Pancreas (tissue), 10 donors: ENCODE data around the gene KANSL3. TPM values are rescaled to one million over a fixed set of nuclear protein-coding genes. Genes with fewer than 3 reads are reported as not detected.

Experiments
- ATAC-seq, 4 donors: fragments of 200-7000 bp; cut with Tn5 transposase; one replicate each; pipeline versions ENCODE4 v1.8.0 to v1.9.1; 2020; ENCODE audit warnings: mild to moderate bottlenecking in 4 of 4, moderate library complexity in 4 of 4
- DNase-seq, 6 donors: peaks; one replicate each; pipeline ENCODE4 v3.0.0-alpha.2; 2020
- FAIRE-seq: peaks from 2 replicates; lab custom pipeline; 2012; peaks lifted over from hg19 to GRCh38; lab: Jason Lieb, UNC
- H3K27ac ChIP-seq, 4 donors: fragments of 200-600 bp; sonication (generic); 1 replicate in 3 of 4; 2 replicates in 1 of 4; pipeline versions ENCODE4 v1.5.0 to v1.8.0; 2020
- H3K27me3 ChIP-seq, 4 donors: fragments of 200-600 bp; one replicate each; pipeline ENCODE4 v1.8.0; 2021
- H3K36me3 ChIP-seq, 3 donors: fragments of 200-600 bp; sonication (generic) in 1 of 3; one replicate each; pipeline versions ENCODE4 v1.5.0 to v1.8.0; 2020 to 2021
- H3K4me1 ChIP-seq, 3 donors: fragments of 200-600 bp; one replicate each; pipeline ENCODE4 v1.8.0; 2021
- H3K4me3 ChIP-seq, 4 donors: fragments of 200-600 bp; sonication (generic) in 2 of 4; one replicate each; pipeline versions ENCODE4 v1.5.0 to v1.8.0; 2020 to 2021
- H3K9me3 ChIP-seq, 4 donors: fragments of 200-600 bp; one replicate each; pipeline ENCODE4 v1.8.0; 2021
- WGBS, 2 donors: extraction: QIAGEN DNeasy Blood & Tissue Kit; methylation state at CpG; one replicate each; pipeline ENCODE4 v1.1.7; 2013; 5-methylcytosine and 5-hydroxymethylcytosine counted together
- intact Hi-C, 3 donors: fragments of 100-400 bp; cut with DNase I; formaldehyde crosslinking; loops; one replicate each; pipeline versions ENCODE4 v1.11.1 to v1.14.2; 2022
- polyA plus RNA-seq, 2 donors: library from polyadenylated mRNA; stranded (reverse); fragments of 200-250 nt; gene quantifications; one replicate each; pipeline ENCODE4 v1.2.3, GENCODE V29; 2013
- total RNA-seq, 6 donors: library from RNA; stranded (reverse); fragmentation: NEBNext Ultra II Directional in 4 of 6; extraction: Animal tissue kit (Norgen Biotek cat#: 25700) in 4 of 6; gene quantifications; one replicate each; pipeline versions ENCODE4 v1.2.1 to v1.2.4, GENCODE V29; 2021 to 2023
- TF ChIP-seq, protein P1 (sequence below), 4 donors: fragments of 200-600 bp; sonication (generic) in 3 of 4; IDR thresholded peaks; one replicate each; pipeline versions ENCODE4 v1.5.0 to v1.8.0; 2021; ENCODE audit warnings: antibody characterized with exemption in 4 of 4
- donor health status: healthy with polysubstance abuse.
- donor health status: DM: no; HTN: no; CAD: no; lungs with moderate emphysema.
- donor health status: DM: no; HTN: no; CAD: no.
- donor health status: control.
- donor health status: control.
- donor health status: Bipolar disorder and iron deficiency.
- donor health status: DM: yes; HTN: yes; CAD: no.
- donor health status: DM: no; HTN: no; CAD: no.
- donor health status: DM: no; HTN: no; CAD: no.
- donor health status: DM: yes; HTN: yes; CAD: no.

KANSL3 gene
- total RNA-seq = 10 to 100 TPM; 14.8 to 28.9 (median 18.2) TPM
- 10 to 100 TPM; 20.0 to 27.8 TPM for polyA plus RNA-seq

DNA sequence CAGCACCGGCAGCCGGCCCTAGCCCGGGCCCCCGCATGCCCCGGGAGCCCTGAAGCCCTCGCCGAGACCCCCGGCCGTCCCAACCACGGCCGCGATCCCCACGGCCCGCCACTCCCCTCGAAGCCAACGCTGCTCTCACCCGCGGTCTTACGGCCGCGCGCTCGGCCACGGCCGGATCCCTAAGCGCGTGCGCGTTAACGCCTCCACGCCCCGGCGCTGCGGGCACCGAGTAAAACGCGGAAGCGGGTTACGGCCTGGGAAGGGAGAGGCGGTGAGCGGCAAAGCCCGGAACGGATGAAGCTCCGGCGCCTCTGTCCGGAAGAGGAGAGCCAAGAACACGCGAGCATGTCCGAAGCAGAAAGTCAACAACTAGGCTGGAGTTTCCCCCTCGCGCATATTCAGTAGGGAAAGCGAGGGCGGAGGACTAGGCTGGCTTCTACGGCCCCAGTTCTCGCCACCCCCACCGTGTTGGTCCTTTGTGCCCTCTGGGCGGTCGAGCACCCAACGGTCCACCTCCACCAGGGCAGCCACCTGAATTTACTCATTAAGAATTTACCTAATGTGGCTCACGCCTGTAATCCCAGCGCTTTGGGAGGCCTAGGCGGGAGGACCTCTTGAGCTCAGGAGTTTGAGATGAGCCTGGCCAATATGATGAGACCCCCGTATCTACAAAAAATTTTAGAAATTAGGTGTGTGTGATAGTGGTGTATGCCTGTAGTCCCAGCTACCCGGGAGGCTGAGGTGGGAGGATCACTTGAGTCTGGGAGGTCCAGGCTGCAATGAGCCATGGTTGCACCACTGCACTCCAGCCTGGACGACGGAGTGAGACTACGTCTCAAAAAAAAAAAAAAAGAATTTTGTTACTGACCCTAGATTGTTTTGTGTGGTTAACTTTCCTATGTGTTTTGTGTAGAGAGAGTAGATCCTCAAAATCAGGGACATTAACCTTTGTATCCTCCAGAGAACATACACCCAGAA is at the start of gene KANSL3:
KANSL3 (minus strand) TSS at position 169 of the 978 bp plus-strand sequence. CDS start 1,177 bp downstream, outside the sequence.
- FAIRE-seq = no peak
- intact Hi-C loops = no loop called here

DNA sequence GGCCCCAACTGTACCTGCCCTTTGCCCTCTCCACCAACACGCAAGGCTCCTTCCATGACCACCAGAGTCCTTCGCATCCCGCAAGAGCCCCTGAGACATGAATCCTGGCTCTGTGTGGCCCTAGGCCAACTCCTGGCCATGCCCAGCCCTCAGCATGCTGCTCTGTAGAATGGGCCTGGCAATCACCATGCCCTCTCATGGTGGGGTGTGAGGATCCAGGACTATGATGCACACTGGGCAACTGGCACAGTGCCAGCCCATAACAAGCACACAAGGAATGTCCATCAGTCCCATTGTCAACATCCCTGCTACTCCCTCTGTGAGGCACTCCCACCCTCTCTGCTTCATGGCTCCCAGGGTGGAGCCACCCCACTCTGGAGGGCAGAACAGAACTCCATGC is 49.2 kb upstream of the KANSL3 start:
- TF ChIP-seq, protein P1, sequence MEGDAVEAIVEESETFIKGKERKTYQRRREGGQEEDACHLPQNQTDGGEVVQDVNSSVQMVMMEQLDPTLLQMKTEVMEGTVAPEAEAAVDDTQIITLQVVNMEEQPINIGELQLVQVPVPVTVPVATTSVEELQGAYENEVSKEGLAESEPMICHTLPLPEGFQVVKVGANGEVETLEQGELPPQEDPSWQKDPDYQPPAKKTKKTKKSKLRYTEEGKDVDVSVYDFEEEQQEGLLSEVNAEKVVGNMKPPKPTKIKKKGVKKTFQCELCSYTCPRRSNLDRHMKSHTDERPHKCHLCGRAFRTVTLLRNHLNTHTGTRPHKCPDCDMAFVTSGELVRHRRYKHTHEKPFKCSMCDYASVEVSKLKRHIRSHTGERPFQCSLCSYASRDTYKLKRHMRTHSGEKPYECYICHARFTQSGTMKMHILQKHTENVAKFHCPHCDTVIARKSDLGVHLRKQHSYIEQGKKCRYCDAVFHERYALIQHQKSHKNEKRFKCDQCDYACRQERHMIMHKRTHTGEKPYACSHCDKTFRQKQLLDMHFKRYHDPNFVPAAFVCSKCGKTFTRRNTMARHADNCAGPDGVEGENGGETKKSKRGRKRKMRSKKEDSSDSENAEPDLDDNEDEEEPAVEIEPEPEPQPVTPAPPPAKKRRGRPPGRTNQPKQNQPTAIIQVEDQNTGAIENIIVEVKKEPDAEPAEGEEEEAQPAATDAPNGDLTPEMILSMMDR (IDR thresholded peaks at IDR 0.05) = no peak
- no peak overlapping the region for H3K4me3 ChIP-seq
- H3K4me1 ChIP-seq = peaks cover 0 to 4% (median 0%) of the 10 kb centered on the region in 3 donors
- no peaks in the 10 kb centered on the region for H3K36me3 ChIP-seq
- DNase-seq (no peak), ATAC-seq (no peak), FAIRE-seq (no peak)
- no peak overlapping the region for H3K27ac ChIP-seq
- WGBS, 2 donors = 95 to 96% methylated on average over 3 of the region's 3 CpGs
- no peaks in the 10 kb centered on the region for H3K9me3 ChIP-seq
- intact Hi-C loops = no loop called here
- H3K27me3 ChIP-seq = no peaks in the 10 kb centered on the region

More for the DNA sequence above, at the start of gene KANSL3:
- ATAC-seq = peak; percentile 92 to 96 (median 93)
- no peaks in the 10 kb centered on the region for H3K27me3 ChIP-seq
- no peaks in the 10 kb centered on the region for H3K9me3 ChIP-seq
- no peaks in the 10 kb centered on the region for H3K36me3 ChIP-seq
- DNase-seq = peak; percentile 84 to 97 (median 94)
- H3K4me1 ChIP-seq = peaks cover 6 to 18% (median 14%) of the 10 kb centered on the region in 3 donors
- H3K27ac ChIP-seq = peak within 1 kb of the TSS; percentile 83 to 95 (median 92)
- 6 to 7% methylated on average over 53 to 67 of the region's 67 CpGs for WGBS, 2 donors
- peak within 1 kb of the TSS; percentile 40 to 61 (median 58) for H3K4me3 ChIP-seq
- TF ChIP-seq, protein P1 (IDR thresholded peaks at IDR 0.05) = no peak

DNA sequence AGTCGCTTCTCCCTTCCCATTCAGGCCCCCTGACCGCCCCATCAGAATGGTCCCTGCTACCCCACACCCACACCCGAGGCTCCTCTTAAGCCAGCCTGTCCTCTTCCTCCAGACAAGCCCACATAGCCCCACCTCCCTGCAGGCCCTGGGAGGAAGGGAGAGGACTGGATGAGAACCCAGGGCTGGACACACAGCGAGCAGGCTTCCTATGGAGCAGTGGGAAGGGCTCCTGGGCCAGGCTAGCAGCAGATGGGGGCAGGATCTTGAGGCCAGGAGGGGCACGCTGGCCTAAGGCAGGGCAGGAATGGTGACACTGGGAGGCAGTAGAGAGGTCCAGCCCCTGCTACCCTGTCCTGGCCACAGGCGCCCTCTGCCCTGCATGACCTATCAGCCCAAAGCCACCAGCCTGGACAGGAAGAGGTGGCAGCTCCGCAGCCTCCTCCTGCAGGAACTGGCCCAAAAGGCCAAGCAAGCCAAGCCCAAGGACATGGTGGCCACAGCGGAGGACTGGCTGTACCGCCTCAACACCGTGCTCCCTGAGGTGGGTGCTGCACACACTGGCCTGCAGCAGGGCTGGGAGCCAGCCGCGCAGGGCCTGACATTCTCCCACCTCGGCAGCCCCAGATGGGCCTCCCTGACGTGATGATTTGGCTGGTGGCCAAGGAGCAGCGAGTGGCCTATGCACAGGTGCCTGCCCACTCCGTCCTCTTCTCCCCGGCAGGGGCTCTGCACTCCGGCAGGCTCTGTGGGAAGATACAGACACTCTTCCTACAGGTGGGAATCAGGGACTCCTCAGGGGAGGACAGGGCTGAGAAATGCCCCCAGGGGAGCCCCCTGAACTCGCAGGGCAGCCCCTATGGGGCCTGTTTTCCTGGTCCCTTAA is 47.7 kb upstream of the KANSL3 start:
- WGBS, 2 donors = 65 to 70% methylated on average over 17 to 19 of the region's 19 CpGs
- Histone ChIP-seq H3K27ac (no peak overlapping the region), H3K27me3 (no peaks in the 10 kb centered on the region), H3K9me3 (no peaks in the 10 kb centered on the region), H3K4me1 (peaks cover 0 to 6% (median 2%) of the 10 kb centered on the region in 3 donors), H3K36me3 (no peaks in the 10 kb centered on the region), H3K4me3 (no peak overlapping the region)
- DNase-seq (peak in 2 of 6 donors; percentile 35 to 54), FAIRE-seq (no peak), ATAC-seq (peak in 3 of 4 donors; percentile 6 to 20 (median 17))
- TF ChIP-seq, protein P1 (IDR thresholded peaks at IDR 0.05) = no peak
- intact Hi-C loops = no loop called here

DNA sequence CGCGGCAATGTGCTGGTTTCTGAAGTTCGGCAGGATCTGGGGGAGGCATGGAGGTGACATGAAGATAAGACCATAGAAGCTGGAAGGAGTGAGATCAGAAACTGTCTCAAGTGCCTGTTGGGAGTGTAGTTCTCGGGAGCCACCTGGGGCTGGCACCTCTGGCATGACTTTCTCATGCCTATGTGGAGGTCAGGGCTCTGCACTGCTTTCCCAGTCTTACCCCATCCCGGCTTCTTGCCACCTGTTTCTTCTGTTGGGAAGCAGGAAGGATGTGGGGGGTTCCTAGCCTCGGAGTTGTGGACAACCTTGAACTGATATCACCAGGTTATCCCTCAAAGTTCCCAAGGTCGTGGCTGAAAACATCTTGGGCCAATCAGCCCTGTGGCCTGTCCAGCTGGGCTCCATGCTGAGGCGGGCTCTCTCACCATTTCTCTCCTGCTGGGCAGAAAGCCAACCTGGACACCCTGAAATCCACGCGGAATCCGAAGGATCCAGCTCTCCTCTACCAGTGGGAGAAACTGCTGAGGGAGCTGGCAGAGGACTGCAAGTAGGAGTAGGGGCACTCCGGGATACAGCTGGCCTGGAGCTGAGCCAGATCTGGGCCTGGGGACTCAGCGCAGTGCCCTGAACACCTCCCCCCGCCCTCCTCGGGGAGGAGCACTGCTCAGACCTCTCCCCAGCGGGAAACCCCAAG is 46.9 kb upstream of the KANSL3 start:
- no peak for DNase-seq
- intact Hi-C loops = no loop called here
- Histone ChIP-seq H3K36me3 (no peaks in the 10 kb centered on the region), H3K27me3 (no peaks in the 10 kb centered on the region), H3K4me1 (peaks cover 5 to 13% (median 10%) of the 10 kb centered on the region in 3 donors), H3K4me3 (no peak overlapping the region), H3K27ac (no peak overlapping the region), H3K9me3 (no peaks in the 10 kb centered on the region)
- TF ChIP-seq, protein P1 (IDR thresholded peaks at IDR 0.05) = no peak
- peak; percentile 12 to 54 (median 26) for ATAC-seq
- 43 to 50% methylated on average over 16 of the region's 16 CpGs for WGBS, 2 donors
- no peak for FAIRE-seq
